Karpas-422 (cell line): Measurements from ENCODE around the gene SCAANT1. TPM values are rescaled to one million over a fixed set of nuclear protein-coding genes. Genes with fewer than 3 reads are reported as not detected.

Source experiments
- DNase-seq: peaks from one replicate; pipeline ENCODE4 v3.0.0-alpha.2; 2015
- H2AFZ ChIP-seq: fragments of 200-600 bp; sonication (generic); 2 replicates; pipeline ENCODE4 v1.6.1; 2014; ENCODE audit warnings: antibody characterized with exemption, low read length, mixed read lengths
- H3K27ac ChIP-seq: fragments of 200-600 bp; sonication (generic); 2 replicates; pipeline ENCODE4 v1.5.1; 2014; ENCODE audit warnings: mild to moderate bottlenecking, low read length, moderate library complexity
- H3K27me3 ChIP-seq: fragments of 200-600 bp; sonication (generic); 2 replicates; pipeline ENCODE4 v1.6.1; 2014; ENCODE audit warnings: low read length, mixed read lengths
- H3K36me3 ChIP-seq: fragments of 200-600 bp; sonication (generic); 2 replicates; pipeline ENCODE4 v1.6.1; 2014; ENCODE audit warnings: low read length, mixed read lengths; ENCODE audit not compliant: insufficient read depth
- H3K4me1 ChIP-seq: fragments of 200-600 bp; sonication (generic); 2 replicates; pipeline ENCODE4 v1.6.1; 2014; ENCODE audit warnings: mild to moderate bottlenecking, low read length, mixed read lengths
- H3K4me2 ChIP-seq: fragments of 200-600 bp; sonication (generic); 2 replicates; pipeline ENCODE4 v1.6.1; 2014; ENCODE audit warnings: low read length, low read depth, mild to moderate bottlenecking; ENCODE audit not compliant: poor library complexity, severe bottlenecking
- H3K4me3 ChIP-seq: fragments of 200-600 bp; sonication (generic); 2 replicates; pipeline ENCODE4 v1.5.1; 2014; ENCODE audit warnings: mild to moderate bottlenecking, antibody characterized with exemption, low read length, mixed read lengths
- H3K79me2 ChIP-seq: fragments of 200-600 bp; sonication (generic); 2 replicates; pipeline ENCODE4 v1.6.1; 2014; ENCODE audit warnings: mild to moderate bottlenecking, low read length, mixed read lengths
- H3K9ac ChIP-seq: fragments of 200-600 bp; sonication (generic); 2 replicates; pipeline ENCODE4 v1.6.0; 2014; ENCODE audit warnings: low read length
- H3K9me2 ChIP-seq: fragments of 200-600 bp; sonication (generic), shearing (Covaris generic); replicated peaks from 2 replicates; pipeline ENCODE4 v1.6.0; 2014; ENCODE audit warnings: mild to moderate bottlenecking, low read length, moderate library complexity; ENCODE audit not compliant: insufficient read depth
- H3K9me3 ChIP-seq: fragments of 300-700, 200-600 bp; sonication (generic); 2 replicates; pipeline ENCODE4 v1.6.1; 2014; ENCODE audit warnings: low read length, mixed read lengths
- H4K20me1 ChIP-seq: fragments of 200-600 bp; sonication (generic); 2 replicates; pipeline ENCODE4 v1.6.1; 2014; ENCODE audit warnings: mild to moderate bottlenecking, antibody characterized with exemption, low read length, low read depth; ENCODE audit not compliant: insufficient read depth
- total RNA-seq: library from RNA; depleted of rRNA; stranded (reverse); fragments of >200 nt; shearing (Covaris generic); gene quantifications from 2 replicates; pipeline ENCODE4 v1.2.3, GENCODE V29; 2014; ENCODE audit warnings: low replicate concordance

Gene SCAANT1
- total RNA-seq, 1 experiment from 2014 or later: not detected

GRCh38 chr3:63870615-63871005 lies 41.6 kb downstream of the SCAANT1 start:
- peaks cover 99% of the 10 kb centered on the region for H3K79me2 ChIP-seq

DNA sequence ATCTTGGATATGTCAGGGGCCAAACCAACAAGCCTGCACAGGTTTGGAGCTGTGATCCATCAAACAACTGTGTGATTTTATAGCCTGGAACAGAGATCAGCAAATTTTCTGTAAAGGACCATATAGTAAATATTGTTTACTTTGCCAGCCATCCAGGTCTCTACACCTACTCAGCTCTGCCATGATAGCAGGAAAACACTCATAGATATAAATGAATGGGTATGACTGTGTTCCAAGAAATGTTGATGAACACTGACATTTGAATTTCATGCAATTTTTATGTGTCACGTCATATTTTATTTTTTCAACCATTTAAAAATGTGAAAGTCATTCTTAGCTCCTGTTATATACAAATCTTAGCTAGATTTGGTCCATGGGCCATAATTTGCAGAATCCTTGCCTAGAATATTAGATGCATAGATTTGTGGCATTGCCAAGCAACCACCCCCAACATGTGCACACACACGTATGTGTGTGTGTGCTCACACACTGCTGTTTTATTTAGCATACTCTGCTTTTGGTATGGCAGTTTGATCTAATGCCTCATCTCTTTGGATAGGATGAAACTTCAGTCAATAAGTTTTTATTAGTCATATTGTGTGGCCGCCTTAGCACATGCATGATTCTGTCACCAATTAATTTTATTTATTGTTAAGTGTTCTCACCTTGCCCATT lies 42.1 kb downstream of the SCAANT1 start:
- Histone ChIP-seq H3K27me3 (no peaks in the 10 kb centered on the region), H3K9me3 (no peaks in the 10 kb centered on the region), H2AFZ (no peak overlapping the region), H3K4me3 (no peak overlapping the region), H3K4me2 (peak overlapping the region; percentile 24), H3K36me3 (peaks cover 24% of the 10 kb centered on the region; the same call in 1 of the 2 replicates), H3K9me2 (no peaks in the 10 kb centered on the region), H3K9ac (no peak overlapping the region), H3K4me1 (peaks cover 69% of the 10 kb centered on the region), H3K79me2 (peaks cover 98% of the 10 kb centered on the region), H3K27ac (no peak overlapping the region), H4K20me1 (no peaks in the 10 kb centered on the region; the same call in 1 of the 2 replicates)
- no peak for DNase-seq

More at GRCh38 chr3:63870615-63871005, 41.6 kb downstream of the SCAANT1 start:
- peaks cover 71% of the 10 kb centered on the region for H3K4me1 ChIP-seq
- DNase-seq: no peak
- no peaks in the 10 kb centered on the region; the same call in 1 of the 2 replicates for H4K20me1 ChIP-seq
- no peaks in the 10 kb centered on the region for H3K27me3 ChIP-seq
- peak overlapping the region; percentile 24 for H3K4me2 ChIP-seq
- H2AFZ ChIP-seq: no peak overlapping the region
- peak overlapping the region; percentile 22; the same call in 1 of the 2 replicates for H3K27ac ChIP-seq
- peaks cover 24% of the 10 kb centered on the region; the same call in 1 of the 2 replicates for H3K36me3 ChIP-seq
- H3K9me2 ChIP-seq: no peaks in the 10 kb centered on the region
- no peaks in the 10 kb centered on the region for H3K9me3 ChIP-seq
- H3K4me3 ChIP-seq: no peak overlapping the region
- H3K9ac ChIP-seq: no peak overlapping the region

DNA sequence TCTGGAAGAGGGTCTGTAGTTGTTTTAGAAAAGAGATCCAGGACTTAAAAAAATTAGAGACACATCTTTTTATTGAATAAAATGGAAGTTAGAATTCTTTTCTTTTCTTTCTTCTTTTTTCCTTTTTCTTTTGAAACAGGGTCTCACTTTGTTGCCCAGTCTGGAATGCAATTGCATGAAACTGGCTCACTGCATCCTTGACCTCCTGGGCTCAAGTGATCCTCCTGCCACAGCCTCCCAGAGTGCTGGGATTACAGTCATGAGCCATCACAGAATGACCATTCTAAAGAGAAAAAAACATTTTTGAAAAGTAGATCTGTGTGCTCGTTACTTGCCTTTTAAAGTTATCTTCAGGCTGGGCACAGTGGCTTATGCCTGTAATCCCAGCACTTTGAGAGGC lies 45.0 kb downstream of the SCAANT1 start:
- no peak overlapping the region for H2AFZ ChIP-seq
- no peak overlapping the region for H3K27ac ChIP-seq
- no peaks in the 10 kb centered on the region for H3K9me3 ChIP-seq
- H3K4me3 ChIP-seq: no peak overlapping the region
- DNase-seq: no peak
- H4K20me1 ChIP-seq: no peaks in the 10 kb centered on the region; the same call in 1 of the 2 replicates
- peaks cover 94% of the 10 kb centered on the region for H3K79me2 ChIP-seq
- H3K27me3 ChIP-seq: no peaks in the 10 kb centered on the region
- no peaks in the 10 kb centered on the region for H3K9me2 ChIP-seq
- H3K4me1 ChIP-seq: peaks cover 62% of the 10 kb centered on the region
- peaks cover 20% of the 10 kb centered on the region; the same call in 1 of the 2 replicates for H3K36me3 ChIP-seq
- H3K4me2 ChIP-seq: no peak overlapping the region
- H3K9ac ChIP-seq: no peak overlapping the region

- H3K9me2 ChIP-seq: no peaks in the 10 kb centered on the region
- H3K27me3 ChIP-seq: no peaks in the 10 kb centered on the region
- H3K79me2 ChIP-seq: peaks cover 95% of the 10 kb centered on the region
- H3K27ac ChIP-seq: peak overlapping the region; percentile 71
- H3K9ac ChIP-seq: peak overlapping the region; percentile 90
- peak overlapping the region; percentile 92 for H3K4me3 ChIP-seq
- H4K20me1 ChIP-seq: no peaks in the 10 kb centered on the region
- H2AFZ ChIP-seq: peak overlapping the region; percentile 20; the same call in 1 of the 2 replicates
- H3K4me2 ChIP-seq: peak overlapping the region; percentile 75
- no peak for DNase-seq
- H3K4me1 ChIP-seq: peaks cover 61% of the 10 kb centered on the region
- no peaks in the 10 kb centered on the region for H3K9me3 ChIP-seq
- peaks cover 16% of the 10 kb centered on the region; the same call in 1 of the 2 replicates for H3K36me3 ChIP-seq
Observed at GRCh38 chr3:63864965-63865327, 47.2 kb downstream of the SCAANT1 start.

DNA sequence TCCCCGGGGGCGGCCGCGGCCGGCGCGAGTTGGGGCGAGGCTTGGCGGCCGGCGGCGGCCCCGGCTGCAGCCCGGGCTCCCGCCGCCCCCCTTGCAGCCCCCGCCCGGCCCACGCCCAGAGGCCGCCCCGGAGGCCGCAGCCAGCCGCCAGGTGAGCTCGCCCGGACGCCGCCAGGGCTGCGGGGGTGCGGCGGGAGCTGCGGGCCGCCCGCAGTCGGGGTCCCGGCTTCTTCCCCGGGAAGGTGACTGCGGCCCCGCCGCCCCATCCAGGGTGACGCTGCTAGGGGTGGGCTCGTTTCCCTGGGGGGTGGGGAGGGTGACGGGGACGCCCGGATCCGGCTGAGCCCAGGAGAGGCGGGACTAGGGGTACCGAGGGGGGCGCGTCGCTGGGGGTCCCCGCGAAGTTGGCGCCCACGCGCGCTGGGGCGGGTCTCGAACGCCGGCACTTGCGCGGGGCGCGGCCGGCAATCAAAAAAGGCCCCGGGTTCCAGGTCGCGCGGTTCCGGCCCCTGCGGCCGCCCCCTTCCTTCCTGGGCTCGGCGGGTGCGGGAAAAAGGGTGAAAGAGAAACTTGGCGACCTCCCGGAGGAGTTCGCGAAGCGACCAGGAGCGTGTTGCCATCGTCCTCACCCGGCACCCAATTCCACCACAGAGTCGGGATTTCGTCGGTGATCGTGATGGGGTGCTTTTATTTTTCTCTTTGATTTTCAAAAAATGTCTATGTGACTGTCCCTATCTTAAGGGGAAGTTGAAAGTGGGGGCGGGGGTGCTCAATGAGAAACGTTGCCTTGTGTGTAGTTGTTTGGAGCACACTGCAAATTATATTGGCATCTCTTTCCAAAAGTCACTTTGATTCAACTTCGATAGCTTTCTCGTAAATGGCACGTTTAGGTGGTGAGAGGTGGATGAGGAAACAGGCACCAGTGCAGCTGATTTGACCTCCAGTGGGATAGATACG lies 47.9 kb downstream of the SCAANT1 start:
- Histone ChIP-seq H3K9me3 (no peaks in the 10 kb centered on the region), H3K79me2 (peaks cover 95% of the 10 kb centered on the region), H3K4me2 (peak overlapping the region; percentile 75), H4K20me1 (no peaks in the 10 kb centered on the region), H2AFZ (peak overlapping the region; percentile 20; the same call in 1 of the 2 replicates), H3K4me1 (peaks cover 61% of the 10 kb centered on the region), H3K27ac (peak overlapping the region; percentile 71), H3K36me3 (peaks cover 16% of the 10 kb centered on the region; the same call in 1 of the 2 replicates), H3K4me3 (peak overlapping the region; percentile 92), H3K9me2 (no peaks in the 10 kb centered on the region), H3K9ac (peak overlapping the region; percentile 90), H3K27me3 (no peaks in the 10 kb centered on the region)
- DNase-seq: peak; percentile 84

DNA sequence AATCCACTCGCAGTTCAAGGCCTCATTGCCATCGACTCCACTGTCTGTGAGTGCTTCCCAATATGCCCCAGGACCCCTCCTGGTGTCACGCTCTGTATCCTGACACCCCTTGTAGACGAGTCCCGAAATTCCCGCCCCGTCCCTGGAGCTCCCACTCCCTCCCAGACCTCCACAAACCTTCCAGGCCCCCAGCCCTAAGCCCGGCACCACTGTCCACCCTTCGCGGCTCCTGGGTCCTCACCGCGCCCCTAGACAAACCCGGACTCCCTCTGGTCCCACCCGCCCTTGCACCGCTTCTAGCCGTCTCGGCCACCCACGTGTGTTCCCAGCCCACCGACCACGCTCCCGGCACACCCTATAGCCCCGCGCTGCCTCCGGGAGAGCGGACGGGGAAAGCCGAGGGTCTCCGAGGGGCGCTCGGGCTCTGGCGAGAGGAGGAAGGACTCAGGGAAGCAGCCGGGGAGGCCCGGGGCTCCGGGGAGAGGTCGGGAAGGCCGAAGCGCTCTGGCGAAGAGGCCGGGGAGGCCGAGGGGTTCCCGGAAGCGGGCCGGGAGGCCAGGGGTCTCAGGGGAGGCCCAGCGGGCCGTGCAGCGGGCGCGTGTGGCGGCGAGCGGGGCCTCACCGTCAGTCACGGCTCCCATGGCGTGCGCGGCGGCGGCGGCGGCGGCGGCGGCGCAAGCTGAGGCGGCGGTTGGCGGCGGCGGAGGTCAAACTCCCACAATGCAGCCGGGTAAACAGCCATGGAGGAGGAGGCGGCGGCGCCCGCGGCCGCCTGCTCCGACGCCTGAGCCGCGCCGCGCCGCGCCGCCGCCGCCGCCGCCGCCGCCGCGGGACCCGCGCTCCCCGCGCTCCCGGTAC lies 48.8 kb downstream of the SCAANT1 start, which contains the start of the genes ATXN7 and THOC7:
ATXN7 (plus strand) TSS at position 718 of the 858 bp plus-strand sequence. CDS start 48,732 bp downstream, outside the sequence.
THOC7 (minus strand) TSS at position 656 of the 858 bp plus-strand sequence; CDS start at position 641, 15 bp downstream.
- Histone ChIP-seq H3K9me3 (no peaks in the 10 kb centered on the region), H3K4me1 (peaks cover 61% of the 10 kb centered on the region), H3K27ac (peak within 1 kb of the TSS; percentile 80), H3K9ac (peak within 1 kb of the TSS; percentile 91), H3K79me2 (peaks cover 95% of the 10 kb centered on the region), H3K9me2 (no peaks in the 10 kb centered on the region), H3K27me3 (no peaks in the 10 kb centered on the region), H3K4me3 (peak within 1 kb of the TSS; percentile 95), H4K20me1 (no peaks in the 10 kb centered on the region), H3K36me3 (peaks cover 10% of the 10 kb centered on the region; the same call in 1 of the 2 replicates), H3K4me2 (peak within 1 kb of the TSS; percentile 90), H2AFZ (peak within 1 kb of the TSS; percentile 52; the same call in 1 of the 2 replicates)
- peak; percentile 84 for DNase-seq

GRCh38 chr3:63862804-63863149 lies 49.4 kb downstream of the SCAANT1 start:
- Histone ChIP-seq H3K79me2 (peaks cover 95% of the 10 kb centered on the region), H3K36me3 (peaks cover 10% of the 10 kb centered on the region; the same call in 1 of the 2 replicates), H4K20me1 (no peaks in the 10 kb centered on the region), H3K4me1 (peaks cover 61% of the 10 kb centered on the region), H3K4me2 (peak overlapping the region; percentile 90), H3K9me3 (no peaks in the 10 kb centered on the region), H3K27ac (peak overlapping the region; percentile 80), H3K9me2 (no peaks in the 10 kb centered on the region), H3K27me3 (no peaks in the 10 kb centered on the region), H3K4me3 (peak overlapping the region; percentile 95), H2AFZ (no peak overlapping the region), H3K9ac (peak overlapping the region; percentile 91)
- DNase-seq: peak; percentile 59
